Stimulated activated CD8-positive, alpha-beta memory T cell treated with anti-CD3 and anti-CD28 coated beads, Interleukin-7, amount 100 ng/mL, for 48 hours (primary cell): ENCODE results near the gene MEGF9.

Experiments
- DNase-seq, 2 donors: peaks; one replicate each; pipeline ENCODE4 v3.0.0-alpha.2; 2020; ENCODE audit warnings: low read depth in 1 of 2; ENCODE audit errors: extremely low read depth in 1 of 2

Gene MEGF9

GRCh38 chr9:120733190-120733589 is 18.9 kb upstream of the MEGF9 start:
- no peak for DNase-seq

- no peak for DNase-seq
These were observed 16.6 kb upstream of the MEGF9 start for GRCh38 chr9:120730654-120731514.

GRCh38 chr9:120729791-120730241 is 15.5 kb upstream of the MEGF9 start:
- DNase-seq: no peak

- no peak for DNase-seq
These were observed 12.2 kb upstream of the MEGF9 start for GRCh38 chr9:120726484-120726883.

GRCh38 chr9:120725907-120726306 is 11.6 kb upstream of the MEGF9 start:
- no peak for DNase-seq

GRCh38 chr9:120724757-120725400 is 10.6 kb upstream of the MEGF9 start:
- DNase-seq: no peak

GRCh38 chr9:120723565-120723964 is 9.3 kb upstream of the MEGF9 start:
- DNase-seq: no peak

GRCh38 chr9:120720404-120720803 is 6.1 kb upstream of the MEGF9 start:
- no peak for DNase-seq

- DNase-seq: no peak
These were observed 4.0 kb upstream of the MEGF9 start for GRCh38 chr9:120718316-120718715.

- DNase-seq: no peak
These were observed 2.9 kb upstream of the MEGF9 start for GRCh38 chr9:120717176-120717575.

- no peak for DNase-seq
These were observed 2.2 kb upstream of the MEGF9 start for GRCh38 chr9:120716483-120716882.

GRCh38 chr9:120715389-120715924 is 1.2 kb upstream of the MEGF9 start:
- no peak for DNase-seq

- DNase-seq: no peak
These were observed 647 bp upstream of the MEGF9 start for GRCh38 chr9:120714846-120715388.

- no peak for DNase-seq
These were observed 798 bp downstream of the MEGF9 start for GRCh38 chr9:120713257-120714087.

- DNase-seq: no peak
These were observed 1.7 kb downstream of the MEGF9 start for GRCh38 chr9:120712539-120713031.

- DNase-seq: no peak
These were observed 2.3 kb downstream of the MEGF9 start for GRCh38 chr9:120711841-120712538.

GRCh38 chr9:120711354-120711753 is 2.9 kb downstream of the MEGF9 start:
- no peak for DNase-seq

GRCh38 chr9:120710110-120710981 is 3.9 kb downstream of the MEGF9 start:
- DNase-seq: no peak
